Measurements from ENCODE around the gene TNFAIP8L3. TPM values are rescaled to one million over a fixed set of nuclear protein-coding genes. Genes with fewer than 3 reads are reported as not detected.
A peak's percentile ranks its signal among the peaks of the same experiment; 100 is the strongest.
"Not testable (repeated sequence)": the region's sequence is repeated elsewhere in the genome, so short reads cannot be mapped to it uniquely, and the experiment has no call there.

The TNFAIP8L3 gene
- total RNA-seq, 4 donors from 2014 or later = 13.4 to 26.4 (median 15.6) TPM

GRCh38 chr15:51038974-51039319 lies 55.8 kb downstream of the TNFAIP8L3 start:
- Histone ChIP-seq H3K36me3 (no peaks in the 10 kb centered on the region), H3K27me3 (no peaks in the 10 kb centered on the region), H3K4me1 (peaks cover 0 to 5% (median under 1%) of the 10 kb centered on the region in 4 donors), H3K27ac (replicated peaks in 1 of 4) (no peak overlapping the region), H3K9me3 (no peaks in the 10 kb centered on the region), H3K4me3 (no peak overlapping the region)
- intact Hi-C loops (cut with DNase I) = no loop called here
- WGBS = no CpG with 5 or more reads among the region's 2 CpGs
- DNase-seq (ENCODE audit: extremely low spot score) = peak; percentile 29
- TF ChIP-seq POLR2AphosphoS5 (IDR thresholded peaks at IDR 0.05) = no peak
- no peak for TF ChIP-seq EP300 (IDR thresholded peaks at IDR 0.05)
- no peak for TF ChIP-seq CTCF (IDR thresholded peaks at IDR 0.05)
- no peak for TF ChIP-seq POLR2A (IDR thresholded peaks at IDR 0.05; ENCODE audit: low read depth)

- intact Hi-C loops (cut with DNase I) = no loop called here
- WGBS = 91% methylated on average over 6 of the region's 7 CpGs
- H3K27ac ChIP-seq (replicated peaks in 1 of 4) = no peak overlapping the region
Observed at GRCh38 chr15:51038162-51038973, 56.3 kb downstream of the TNFAIP8L3 start.

GRCh38 chr15:51037474-51037873 lies 57.2 kb downstream of the TNFAIP8L3 start:
- DNase-seq (ENCODE audit: extremely low spot score); H3K27ac ChIP-seq (replicated peaks in 1 of 4); H3K4me3 ChIP-seq; H3K36me3 ChIP-seq; H3K9me3 ChIP-seq; H3K4me1 ChIP-seq; intact Hi-C loops (cut with DNase I); H3K27me3 ChIP-seq: not testable (repeated sequence)
- 98% methylated on average over 13 of the region's 13 CpGs for WGBS

More at GRCh38 chr15:51038162-51038973, 56.3 kb downstream of the TNFAIP8L3 start:
- Histone ChIP-seq H3K36me3 (no peaks in the 10 kb centered on the region), H3K4me3 (no peak overlapping the region), H3K4me1 (no peaks in the 10 kb centered on the region), H3K9me3 (no peaks in the 10 kb centered on the region), H3K27me3 (no peaks in the 10 kb centered on the region)
- TF ChIP-seq CTCF (IDR thresholded peaks at IDR 0.05) = no peak
- TF ChIP-seq POLR2AphosphoS5 (IDR thresholded peaks at IDR 0.05) = no peak
- TF ChIP-seq EP300 (IDR thresholded peaks at IDR 0.05) = no peak
- TF ChIP-seq POLR2A (IDR thresholded peaks at IDR 0.05; ENCODE audit: low read depth) = no peak
- peak; percentile 47 for DNase-seq (ENCODE audit: extremely low spot score)

- intact Hi-C loops (cut with DNase I) = no loop called here
- WGBS = 71% methylated on average over 4 of the region's 6 CpGs
- no peaks in the 10 kb centered on the region for H3K9me3 ChIP-seq
- no peaks in the 10 kb centered on the region for H3K27me3 ChIP-seq
- H3K36me3 ChIP-seq = no peaks in the 10 kb centered on the region
- DNase-seq (ENCODE audit: extremely low spot score) = no peak
- no peak overlapping the region for H3K4me3 ChIP-seq
- H3K4me1 ChIP-seq = peaks cover 0 to 15% (median 13%) of the 10 kb centered on the region in 4 donors
- H3K27ac ChIP-seq (replicated peaks in 1 of 4) = peak overlapping the region; percentile 27 to 62 (median 47)
- no peak for TF ChIP-seq POLR2A (IDR thresholded peaks at IDR 0.05; ENCODE audit: low read depth)
- peak in 1 of 2 donors; percentile 35 for TF ChIP-seq POLR2AphosphoS5 (IDR thresholded peaks at IDR 0.05)
- no peak for TF ChIP-seq EP300 (IDR thresholded peaks at IDR 0.05)
Observed at GRCh38 chr15:51030649-51031316, 63.9 kb downstream of the TNFAIP8L3 start.

GRCh38 chr15:51025454-51025846 lies 69.3 kb downstream of the TNFAIP8L3 start:
- intact Hi-C loops (cut with DNase I) = no loop called here
- WGBS = 90% methylated on average over 3 of the region's 3 CpGs
- TF ChIP-seq CTCF (IDR thresholded peaks at IDR 0.05) (no peak), POLR2A (IDR thresholded peaks at IDR 0.05; ENCODE audit: low read depth) (no peak), POLR2AphosphoS5 (IDR thresholded peaks at IDR 0.05) (no peak), EP300 (IDR thresholded peaks at IDR 0.05) (no peak)

More at GRCh38 chr15:51025454-51025846, 69.3 kb downstream of the TNFAIP8L3 start:
- no peaks in the 10 kb centered on the region for H3K27me3 ChIP-seq
- no peak overlapping the region for H3K4me3 ChIP-seq
- no peak for DNase-seq (ENCODE audit: extremely low spot score)
- H3K4me1 ChIP-seq = peaks cover 0 to 6% (median 4%) of the 10 kb centered on the region in 4 donors
- no peak overlapping the region for H3K27ac ChIP-seq (replicated peaks in 1 of 4)
- no peaks in the 10 kb centered on the region for H3K36me3 ChIP-seq
- no peaks in the 10 kb centered on the region for H3K9me3 ChIP-seq
